Type B pancreatic cell (in vitro differentiated cells): Measurements from ENCODE around the gene GLRX. TPM values are rescaled to one million over a fixed set of nuclear protein-coding genes. Genes with fewer than 3 reads are reported as not detected.

ENCODE experiments used
- DNase-seq: peaks from one replicate; pipeline ENCODE4 v3.0.0; 2021; ENCODE audit warnings: mixed read lengths; ENCODE audit not compliant: unreplicated experiment; ENCODE audit errors: extremely low spot score
- H3K27ac Mint-ChIP-seq: 2 replicates; pipeline ENCODE4 v1.8.0; 2021; ENCODE audit warnings: mild to moderate bottlenecking, mixed read lengths
- H3K27me3 Mint-ChIP-seq: 2 replicates; pipeline ENCODE4 v1.8.0; 2021; ENCODE audit warnings: mixed read lengths
- H3K36me3 Mint-ChIP-seq: 2 replicates; pipeline ENCODE4 v1.8.0; 2021; ENCODE audit warnings: mixed read lengths
- H3K4me1 Mint-ChIP-seq: one replicate; pipeline ENCODE4 v1.8.0; 2021; ENCODE audit warnings: mixed read lengths; ENCODE audit not compliant: unreplicated experiment
- H3K4me3 Mint-ChIP-seq: 2 replicates; pipeline ENCODE4 v1.8.0; 2021; ENCODE audit warnings: mild to moderate bottlenecking, mixed read lengths
- H3K9me3 Mint-ChIP-seq: 2 replicates; pipeline ENCODE4 v1.8.0; 2021; ENCODE audit warnings: mixed read lengths
- CTCF ChIP-seq: fragments of 200-600 bp; sonication (generic); conservative IDR thresholded peaks from 2 replicates; pipeline ENCODE4 v1.5.0; 2021; ENCODE audit warnings: antibody characterized with exemption, mild to moderate bottlenecking
- total RNA-seq: library from RNA; stranded (reverse); gene quantifications from 2 replicates; pipeline ENCODE4 v1.2.1, GENCODE V29; 2021; ENCODE audit warnings: low replicate concordance

GLRX gene
- total RNA-seq, 1 donor from 2014 or later = 18.7 TPM

- DNase-seq = no peak
- H3K4me1 Mint-ChIP-seq = peaks cover 7% of the 10 kb centered on the region
- no peak overlapping the region for H3K27ac Mint-ChIP-seq
- no peaks in the 10 kb centered on the region for H3K9me3 Mint-ChIP-seq
- H3K36me3 Mint-ChIP-seq = peaks cover 26% of the 10 kb centered on the region
- TF ChIP-seq CTCF = no peak
- no peak overlapping the region for H3K4me3 Mint-ChIP-seq
- H3K27me3 Mint-ChIP-seq = no peaks in the 10 kb centered on the region
These were observed 42.9 kb downstream of the GLRX start for GRCh38 chr5:95779611-95780010.

GRCh38 chr5:95778713-95779436 lies 43.7 kb downstream of the GLRX start:
- H3K27me3 Mint-ChIP-seq = no peaks in the 10 kb centered on the region
- H3K36me3 Mint-ChIP-seq = peaks cover 19% of the 10 kb centered on the region
- TF ChIP-seq CTCF = no peak
- peaks cover 7% of the 10 kb centered on the region for H3K4me1 Mint-ChIP-seq
- no peaks in the 10 kb centered on the region for H3K9me3 Mint-ChIP-seq
- no peak overlapping the region for H3K27ac Mint-ChIP-seq
- H3K4me3 Mint-ChIP-seq = no peak overlapping the region
- no peak for DNase-seq

GRCh38 chr5:95777441-95777840 lies 45.1 kb downstream of the GLRX start:
- Mint-ChIP-seq H3K9me3 (no peaks in the 10 kb centered on the region), H3K4me1 (peaks cover 7% of the 10 kb centered on the region), H3K27me3 (no peaks in the 10 kb centered on the region), H3K27ac (no peak overlapping the region), H3K36me3 (peaks cover 19% of the 10 kb centered on the region), H3K4me3 (no peak overlapping the region)
- TF ChIP-seq CTCF = no peak
- DNase-seq = no peak

- no peaks in the 10 kb centered on the region for H3K9me3 Mint-ChIP-seq
- no peak overlapping the region for H3K4me3 Mint-ChIP-seq
- no peak overlapping the region for H3K27ac Mint-ChIP-seq
- peaks cover 23% of the 10 kb centered on the region for H3K36me3 Mint-ChIP-seq
- DNase-seq = no peak
- no peaks in the 10 kb centered on the region for H3K27me3 Mint-ChIP-seq
- H3K4me1 Mint-ChIP-seq = no peaks in the 10 kb centered on the region
- TF ChIP-seq CTCF = no peak
These were observed 49.0 kb downstream of the GLRX start for GRCh38 chr5:95773335-95774059.

GRCh38 chr5:95771892-95772291 lies 50.6 kb downstream of the GLRX start:
- no peak overlapping the region for H3K27ac Mint-ChIP-seq
- no peaks in the 10 kb centered on the region for H3K4me1 Mint-ChIP-seq
- TF ChIP-seq CTCF = no peak
- no peaks in the 10 kb centered on the region for H3K27me3 Mint-ChIP-seq
- no peaks in the 10 kb centered on the region for H3K9me3 Mint-ChIP-seq
- no peak for DNase-seq
- H3K4me3 Mint-ChIP-seq = no peak overlapping the region
- peaks cover 23% of the 10 kb centered on the region for H3K36me3 Mint-ChIP-seq
